Activated CD4-positive, CD25-positive, alpha-beta regulatory T cell treated with anti-CD3 and anti-CD28 coated beads, Interleukin-2, amount 50 U/mL, for 24 hours (primary cell): ENCODE results near the gene CNDP1.
"Not testable (repeated sequence)": the region's sequence is repeated elsewhere in the genome, so short reads cannot be mapped to it uniquely, and the experiment has no call there.

ENCODE experiments used
- ATAC-seq, 2 donors: fragments of 150-1000 bp; cut with Tn5 transposase; one replicate each; pipeline ENCODE4 v1.10.0; 2021; ENCODE audit warnings: mild to moderate bottlenecking in 1 of 2, moderate library complexity in 1 of 2

CNDP1 gene

GRCh38 chr18:74549591-74550104 lies 15.3 kb downstream of the CNDP1 start:
- no peak for ATAC-seq

DNA sequence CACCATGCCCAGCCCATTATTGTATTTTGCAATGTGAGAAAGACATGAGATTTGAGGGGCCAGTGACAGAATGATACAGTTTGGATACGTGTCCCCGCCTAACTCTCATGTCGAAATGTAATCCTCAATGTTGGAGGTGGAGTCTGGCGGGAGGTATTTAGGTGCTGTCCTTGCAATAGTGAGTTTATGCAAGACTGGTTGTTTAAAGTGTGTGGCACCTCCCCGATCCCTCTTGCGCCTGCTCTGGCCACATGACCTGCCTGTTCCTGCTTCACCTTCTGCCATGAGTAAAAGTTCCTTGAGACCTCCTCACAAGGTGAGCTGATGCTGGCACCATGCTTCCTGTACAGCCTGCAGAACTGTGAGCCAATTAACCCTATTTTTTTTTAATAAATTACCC lies 16.6 kb downstream of the CNDP1 start:
- no peak for ATAC-seq

GRCh38 chr18:74551452-74551851 lies 17.2 kb downstream of the CNDP1 start:
- ATAC-seq: no peak

- ATAC-seq: peak; percentile 88 to 91
Observed at GRCh38 chr18:74551936-74552555, 17.7 kb downstream of the CNDP1 start.

DNA sequence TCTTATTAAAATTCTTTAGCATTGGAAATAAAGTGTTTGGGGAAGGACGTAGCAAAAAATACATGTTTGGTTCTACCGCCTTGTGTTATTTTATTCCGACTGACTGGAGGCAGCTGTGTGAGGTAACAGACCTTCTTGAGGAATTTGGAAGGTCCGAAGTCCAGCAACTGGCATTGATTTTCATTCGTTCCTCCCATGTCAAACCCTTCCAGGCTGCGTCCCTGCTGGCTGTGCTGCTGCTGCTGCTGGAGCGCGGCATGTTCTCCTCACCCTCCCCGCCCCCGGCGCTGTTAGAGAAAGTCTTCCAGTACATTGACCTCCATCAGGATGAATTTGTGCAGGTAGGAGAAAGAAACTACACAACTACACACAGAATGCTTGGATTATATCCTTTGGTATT lies 21.8 kb downstream of the CNDP1 start:
- no peak for ATAC-seq

GRCh38 chr18:74558096-74558495 lies 23.8 kb downstream of the CNDP1 start:
- no peak for ATAC-seq

DNA sequence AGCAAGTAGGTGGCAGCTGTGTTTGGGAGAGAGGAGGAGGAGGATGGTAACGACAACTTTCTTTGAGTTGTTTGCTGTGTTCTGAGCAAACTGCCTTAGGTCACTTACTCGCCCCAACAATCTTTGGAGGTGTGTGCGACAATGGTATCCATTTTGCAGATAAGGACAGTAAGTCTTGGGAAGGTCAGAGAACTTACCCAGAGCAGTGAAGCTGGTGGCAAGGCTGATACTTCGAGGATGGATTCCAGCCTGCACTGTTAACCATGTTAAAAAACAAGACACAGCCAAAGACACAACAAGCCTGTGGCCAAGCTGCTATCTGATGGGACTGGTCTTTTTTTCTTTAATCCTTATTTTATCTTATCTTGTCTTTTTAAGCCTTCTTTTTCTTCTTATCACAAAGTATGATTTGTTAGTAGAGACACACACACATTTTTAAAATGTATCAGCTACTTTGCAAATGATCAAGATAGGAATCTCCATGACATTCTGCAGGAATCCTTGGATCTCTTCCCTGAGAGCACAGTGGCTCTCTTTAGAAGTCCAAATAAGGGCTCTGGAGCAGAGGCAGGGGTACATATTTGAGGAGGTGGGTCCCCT lies 27.9 kb downstream of the CNDP1 start:
- ATAC-seq: no peak

GRCh38 chr18:74562775-74563174 lies 28.5 kb downstream of the CNDP1 start:
- no peak for ATAC-seq

DNA sequence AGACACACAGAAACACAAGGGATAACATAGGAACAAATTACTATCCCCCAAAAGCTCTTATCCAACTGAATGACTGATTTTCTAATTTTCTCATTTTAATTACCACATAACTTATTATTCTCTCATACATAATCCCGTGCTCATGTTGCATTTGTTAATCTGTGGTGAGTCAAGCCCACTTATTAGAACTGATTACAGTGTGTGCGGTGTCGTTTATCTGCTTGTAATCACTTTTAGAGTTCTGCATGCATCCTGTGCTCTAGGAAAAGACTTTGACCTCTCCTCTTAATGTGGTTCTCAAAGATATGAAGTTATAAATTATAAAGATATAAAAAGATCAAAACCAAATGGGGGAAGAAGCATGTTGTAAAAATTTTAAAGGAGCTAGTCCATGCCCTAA lies 29.7 kb downstream of the CNDP1 start:
- ATAC-seq: no peak

DNA sequence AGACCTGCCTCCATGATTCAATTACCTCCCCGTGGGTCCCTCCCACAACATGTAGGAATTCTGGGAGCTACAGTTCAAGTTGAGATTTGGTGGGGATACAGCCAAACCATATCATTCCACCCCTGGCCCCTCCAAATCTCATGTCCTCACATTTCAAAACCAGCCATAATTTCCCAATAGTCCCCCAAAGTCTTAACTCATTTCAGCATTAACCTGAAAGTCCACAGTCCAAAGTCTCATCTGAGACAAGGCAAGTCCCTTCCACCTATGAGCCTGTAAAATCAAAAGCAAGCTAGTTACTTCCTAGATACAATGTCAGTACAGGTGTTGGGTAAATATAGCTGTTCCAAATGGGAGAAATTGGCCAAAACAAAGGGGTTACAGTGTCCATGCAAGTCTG lies 30.9 kb downstream of the CNDP1 start:
- not testable (repeated sequence) for ATAC-seq

GRCh38 chr18:74565993-74566392 lies 31.7 kb downstream of the CNDP1 start:
- not testable (repeated sequence) for ATAC-seq

GRCh38 chr18:74567822-74568221 lies 33.5 kb downstream of the CNDP1 start:
- no peak for ATAC-seq

DNA sequence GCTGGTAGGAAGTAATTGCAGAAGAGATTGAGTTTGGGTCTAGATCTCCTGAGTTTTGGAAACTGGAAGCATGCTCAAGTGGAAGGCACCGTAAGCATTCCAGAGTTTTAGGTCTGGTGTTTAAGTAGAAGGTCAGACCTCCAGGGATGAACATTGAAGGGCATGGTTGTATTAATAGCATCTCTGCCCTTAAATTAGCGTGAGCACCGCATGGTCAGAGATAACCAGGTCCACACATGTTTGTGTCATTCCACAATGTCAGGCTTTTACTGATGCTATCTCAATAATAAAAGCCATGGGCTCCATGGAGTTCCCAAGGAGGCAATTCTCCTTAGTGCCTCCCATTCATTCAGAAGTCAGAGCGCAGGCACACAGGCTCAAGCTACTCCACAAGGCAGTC lies 35.1 kb downstream of the CNDP1 start:
- no peak for ATAC-seq

DNA sequence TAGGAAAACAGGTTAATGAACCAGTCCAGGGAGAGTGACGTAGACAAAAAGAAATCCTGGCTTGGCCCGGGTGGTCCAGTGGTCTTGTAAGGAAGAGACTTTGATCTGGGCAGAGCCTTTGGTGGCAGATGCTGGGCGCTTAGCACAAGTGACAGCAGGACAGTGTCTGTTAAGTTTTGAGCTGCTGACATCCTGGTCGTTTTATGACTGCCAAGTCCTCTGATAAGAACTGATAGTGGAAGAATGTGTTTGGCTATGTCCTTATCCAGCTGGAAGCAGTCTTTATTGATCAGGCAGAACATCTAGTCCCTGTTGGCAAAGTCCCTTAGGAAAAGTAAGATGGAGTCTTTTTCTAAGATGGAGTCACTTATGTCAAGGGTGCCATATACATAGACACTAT lies 36.0 kb downstream of the CNDP1 start:
- ATAC-seq: no peak

GRCh38 chr18:74571895-74572680 lies 37.8 kb downstream of the CNDP1 start:
- no peak for ATAC-seq

- no peak for ATAC-seq
Observed at GRCh38 chr18:74573053-74573452, 38.8 kb downstream of the CNDP1 start.

- ATAC-seq: no peak
Observed at GRCh38 chr18:74574916-74575315, 40.6 kb downstream of the CNDP1 start.

DNA sequence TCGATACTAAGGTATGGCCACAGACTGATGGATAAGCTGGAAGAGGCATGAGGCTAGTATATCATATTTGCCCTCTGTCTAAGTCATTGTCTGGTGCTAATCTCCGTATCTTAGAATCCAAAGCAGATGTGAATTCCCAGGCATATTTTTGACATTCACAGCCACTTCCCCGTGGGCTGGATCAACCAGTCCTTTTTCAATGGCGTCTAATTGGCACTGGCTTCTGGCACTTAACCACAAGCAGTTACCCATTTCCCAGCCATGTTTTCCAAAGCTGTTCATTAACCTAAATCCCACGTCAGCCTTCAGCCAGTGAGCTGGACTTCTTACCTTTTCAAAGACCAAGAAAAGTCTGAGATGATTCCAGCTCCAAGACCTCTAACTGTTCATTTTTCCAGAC lies 42.7 kb downstream of the CNDP1 start:
- no peak for ATAC-seq

DNA sequence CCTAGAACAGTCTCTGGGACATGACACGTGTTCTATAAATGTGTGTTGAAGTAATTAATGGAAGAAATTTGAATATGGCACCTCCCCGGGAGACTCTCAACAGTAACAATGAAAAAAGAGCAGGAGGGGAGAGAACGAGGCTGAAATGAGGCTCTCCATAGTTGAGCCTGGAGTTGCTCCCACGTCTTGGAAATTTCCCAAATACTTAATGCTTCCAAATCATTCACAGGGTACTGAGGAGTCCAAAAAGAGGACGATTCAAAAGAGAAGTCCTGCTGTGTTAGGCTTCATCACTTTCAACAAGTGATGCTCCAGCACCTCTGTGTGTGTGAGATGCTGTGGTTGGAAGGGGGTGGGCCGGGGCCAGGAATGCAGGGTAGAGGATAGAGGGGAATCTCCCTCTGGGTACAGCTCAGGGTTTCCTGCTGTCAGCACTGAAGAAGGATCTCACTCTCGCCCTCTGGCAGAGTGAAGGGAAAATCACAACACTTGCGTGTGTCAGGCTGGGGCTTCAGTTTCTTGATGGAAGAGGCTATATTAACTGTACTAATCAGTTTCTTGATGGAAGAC lies 45.3 kb downstream of the CNDP1 start:
- no peak for ATAC-seq

DNA sequence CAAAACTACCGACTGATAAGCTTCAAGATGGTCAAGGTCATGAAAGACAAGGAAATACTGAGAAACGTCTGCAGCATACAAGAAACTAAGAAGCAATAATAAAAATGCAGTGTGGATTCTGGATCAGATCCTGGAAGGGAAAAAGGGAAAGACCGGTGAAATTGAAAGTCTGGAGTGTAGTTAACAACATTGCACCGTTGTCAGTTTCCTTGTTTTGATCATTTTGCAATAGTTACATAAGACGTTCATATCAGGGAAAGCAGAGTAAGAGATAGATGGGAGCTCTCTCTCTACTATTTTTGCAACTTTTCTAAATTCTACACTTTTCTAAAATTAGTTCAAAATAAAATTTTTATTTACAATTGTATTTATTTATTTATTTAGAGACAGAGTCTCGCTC lies 48.3 kb downstream of the CNDP1 start:
- no peak for ATAC-seq

DNA sequence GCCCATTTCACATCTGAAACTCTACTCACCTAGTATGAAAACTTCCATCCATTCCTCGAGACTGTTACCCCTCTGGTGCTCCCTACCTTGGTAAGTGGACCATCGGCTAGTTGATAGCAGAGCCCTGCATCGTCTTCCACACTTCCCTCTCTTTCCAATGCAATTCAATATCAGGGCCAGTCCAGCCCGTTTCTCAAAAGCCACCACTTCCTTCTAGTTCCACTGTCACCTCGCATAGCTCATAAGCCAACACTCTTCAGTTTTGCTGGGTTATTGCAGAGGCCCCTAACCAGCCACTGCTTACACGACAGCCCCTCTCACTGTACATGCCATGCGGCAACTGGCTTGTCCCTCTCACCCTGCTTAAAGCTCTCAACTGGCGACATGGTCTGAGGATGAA lies 53.1 kb downstream of the CNDP1 start:
- no peak for ATAC-seq

GRCh38 chr18:74589021-74589420 lies 54.7 kb downstream of the CNDP1 start:
- no peak for ATAC-seq

GRCh38 chr18:74589811-74590210 lies 55.5 kb downstream of the CNDP1 start:
- no peak for ATAC-seq

- ATAC-seq: peak in 1 of 2 donors; percentile 31
Observed at GRCh38 chr18:74590671-74591070, 56.4 kb downstream of the CNDP1 start.
